Keratinocyte (primary cell): ENCODE measurements around the gene ALPI.

ENCODE experiments used
- EZH2 ChIP-seq: IDR thresholded peaks from one replicate; pipeline ENCODE4 v1.6.1; 2012; ENCODE audit warnings: inconsistent platforms, mild to moderate bottlenecking, low read length, moderate library complexity
- TF ChIP-seq, protein P1 (sequence below), 3 experiments: IDR thresholded peaks in 1 of 3; conservative IDR thresholded peaks in 1 of 3; optimal IDR thresholded peaks in 1 of 3; 2 replicates in 2 of 3; 3 replicates in 1 of 3; pipeline versions ENCODE3 to v1.5.1; 2011; ENCODE audit warnings: low read length in 3 of 3, mild to moderate bottlenecking in 3 of 3, moderate library complexity in 2 of 3, control low read depth in 1 of 3, inconsistent platforms in 1 of 3; ENCODE audit not compliant: insufficient read depth in 2 of 3; ENCODE audit errors: extremely low read depth in 1 of 3

DNA sequence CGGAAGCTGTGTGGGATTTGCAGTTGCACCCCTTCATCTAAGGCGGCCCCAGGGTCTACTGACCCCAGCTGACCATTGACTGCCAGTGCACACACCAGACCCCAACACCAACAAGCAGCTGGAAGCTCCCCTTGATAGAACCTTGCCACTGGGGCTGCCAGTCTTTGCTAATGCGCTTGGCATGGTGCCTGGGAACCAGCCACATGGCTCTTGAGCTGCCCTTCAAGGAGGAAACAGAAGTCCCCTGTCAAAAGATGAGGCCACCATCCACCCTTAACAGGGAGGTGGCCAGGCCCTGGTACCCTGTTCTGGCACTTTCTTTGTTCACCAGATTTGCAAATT, 8.6 kb downstream of the ALPI start:
- TF ChIP-seq, protein P1, sequence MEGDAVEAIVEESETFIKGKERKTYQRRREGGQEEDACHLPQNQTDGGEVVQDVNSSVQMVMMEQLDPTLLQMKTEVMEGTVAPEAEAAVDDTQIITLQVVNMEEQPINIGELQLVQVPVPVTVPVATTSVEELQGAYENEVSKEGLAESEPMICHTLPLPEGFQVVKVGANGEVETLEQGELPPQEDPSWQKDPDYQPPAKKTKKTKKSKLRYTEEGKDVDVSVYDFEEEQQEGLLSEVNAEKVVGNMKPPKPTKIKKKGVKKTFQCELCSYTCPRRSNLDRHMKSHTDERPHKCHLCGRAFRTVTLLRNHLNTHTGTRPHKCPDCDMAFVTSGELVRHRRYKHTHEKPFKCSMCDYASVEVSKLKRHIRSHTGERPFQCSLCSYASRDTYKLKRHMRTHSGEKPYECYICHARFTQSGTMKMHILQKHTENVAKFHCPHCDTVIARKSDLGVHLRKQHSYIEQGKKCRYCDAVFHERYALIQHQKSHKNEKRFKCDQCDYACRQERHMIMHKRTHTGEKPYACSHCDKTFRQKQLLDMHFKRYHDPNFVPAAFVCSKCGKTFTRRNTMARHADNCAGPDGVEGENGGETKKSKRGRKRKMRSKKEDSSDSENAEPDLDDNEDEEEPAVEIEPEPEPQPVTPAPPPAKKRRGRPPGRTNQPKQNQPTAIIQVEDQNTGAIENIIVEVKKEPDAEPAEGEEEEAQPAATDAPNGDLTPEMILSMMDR (optimal IDR thresholded peaks at IDR 0.05 in 1 of 3, IDR thresholded peaks at IDR 0.05 in 1 of 3, conservative IDR thresholded peaks at IDR 0.05 in 1 of 3; ENCODE audit: extremely low read depth in 1 of 3, insufficient read depth in 2 of 3, low read length in 3 of 3), result no peak
- TF ChIP-seq EZH2, result no peak
